Smooth muscle cell (in vitro differentiated cells): Measurements from ENCODE around the gene GPR26. TPM values are rescaled to one million over a fixed set of nuclear protein-coding genes. Genes with fewer than 3 reads are reported as not detected.

Source experiments
- DNase-seq: peaks from one replicate; lab custom pipeline; 2025; ENCODE audit not compliant: unreplicated experiment; lab: John Stamatoyannopoulos, UW
- H2AFZ ChIP-seq: fragments of 200-600 bp; sonication (generic); 2 replicates; pipeline ENCODE4 v1.6.0; 2016; ENCODE audit warnings: antibody characterized with exemption, low read depth, mild to moderate bottlenecking
- H3F3A ChIP-seq: fragments of 200-600 bp; sonication (generic); 2 replicates; pipeline ENCODE4 v1.6.0; 2017; ENCODE audit warnings: antibody characterized with exemption, low read depth
- H3K27ac ChIP-seq: fragments of 200-600 bp; sonication (generic); 2 replicates; pipeline ENCODE4 v1.5.1; 2016; ENCODE audit warnings: low read depth, mild to moderate bottlenecking
- H3K27me3 ChIP-seq: fragments of 200-600 bp; sonication (generic); 2 replicates; pipeline ENCODE4 v1.6.1; 2016; ENCODE audit warnings: low read depth, mild to moderate bottlenecking
- H3K36me3 ChIP-seq: fragments of 200-600 bp; sonication (generic); 2 replicates; pipeline ENCODE4 v1.5.1; 2016; ENCODE audit warnings: low read depth
- H3K4me1 ChIP-seq: fragments of 200-600 bp; sonication (generic); 2 replicates; pipeline ENCODE4 v1.5.1; 2016; ENCODE audit warnings: low read depth
- H3K4me2 ChIP-seq: fragments of 200-600 bp; sonication (generic); 2 replicates; pipeline ENCODE4 v1.6.0; 2016; ENCODE audit warnings: mild to moderate bottlenecking
- H3K4me3 ChIP-seq: fragments of 200-600 bp; sonication (generic); 2 replicates; pipeline ENCODE4 v1.5.1; 2016; ENCODE audit warnings: mild to moderate bottlenecking
- H3K79me2 ChIP-seq: fragments of 200-600 bp; sonication (generic); 2 replicates; pipeline ENCODE4 v1.6.0; 2016; ENCODE audit warnings: low read depth, mild to moderate bottlenecking
- H3K9ac ChIP-seq: fragments of 200-600 bp; sonication (generic); 2 replicates; pipeline ENCODE4 v1.6.0; 2016; ENCODE audit warnings: low read depth
- H3K9me3 ChIP-seq: fragments of 200-600 bp; sonication (generic); replicated peaks from 2 replicates; pipeline ENCODE4 v1.5.1; 2016; ENCODE audit warnings: low read depth
- H4K20me1 ChIP-seq: fragments of 200-600 bp; sonication (generic); 2 replicates; pipeline ENCODE4 v1.6.0; 2016; ENCODE audit warnings: low read depth
- whole genome bisulfite sequencing: methylation state at CpG from one replicate; pipeline ENCODE4 v1.1.7; 2016; ENCODE audit warnings: low lambda C conversion rate; 5-methylcytosine and 5-hydroxymethylcytosine counted together
- polyA plus RNA-seq: library from polyadenylated mRNA; unstranded; fragments of >200 nt; fragmentation: Nextera tagmentation; extraction: Ambion mirVana; gene quantifications from 2 replicates; pipeline ENCODE4 v1.2.1, GENCODE V29; 2016
- total RNA-seq: library from RNA; depleted of rRNA; stranded (reverse); fragments of >200 nt; gene quantifications from 2 replicates; pipeline ENCODE4 v1.2.3, GENCODE V29; 2014
- TF ChIP-seq, protein P1 (sequence below): fragments of 200-600 bp; sonication (generic); IDR thresholded peaks from 2 replicates; pipeline ENCODE4 v1.5.1; 2017; ENCODE audit warnings: borderline replicate concordance, mild to moderate bottlenecking, antibody characterized with exemption; ENCODE audit not compliant: insufficient read depth, poor library complexity, severe bottlenecking

GPR26 gene
- total and polyA plus RNA-seq, 2 experiments from 2014 or later: not detected

DNA sequence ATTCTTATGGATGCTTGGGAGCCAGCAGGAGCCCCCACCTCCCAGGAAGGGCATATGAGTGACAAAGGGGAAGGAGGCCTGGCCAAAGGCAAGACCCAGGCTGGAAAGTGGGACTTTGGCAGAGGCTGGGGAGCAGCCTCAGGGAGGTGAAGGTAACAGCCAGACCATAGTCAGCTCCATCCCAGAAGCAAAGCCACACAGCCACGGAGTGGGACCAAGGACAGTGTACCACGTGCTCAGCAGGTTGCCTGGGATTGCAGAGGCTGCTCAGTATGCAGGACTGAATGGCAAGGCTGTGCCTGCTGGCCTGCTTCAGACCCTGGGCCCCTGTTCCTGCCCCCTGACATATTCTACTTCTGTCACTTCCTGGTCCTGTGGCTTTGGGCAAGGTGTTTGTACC, 17.6 kb upstream of the GPR26 start:
- Histone ChIP-seq H3K27me3 (peaks cover 38% of the 10 kb centered on the region), H3K79me2 (no peaks in the 10 kb centered on the region), H3K36me3 (no peaks in the 10 kb centered on the region), H3K9me3 (no peaks in the 10 kb centered on the region), H4K20me1 (no peaks in the 10 kb centered on the region), H3K4me3 (no peak overlapping the region), H2AFZ (no peak overlapping the region), H3K9ac (no peak overlapping the region), H3K4me2 (no peak overlapping the region), H3K27ac (no peak overlapping the region), H3K4me1 (no peaks in the 10 kb centered on the region), H3F3A (no peaks in the 10 kb centered on the region)
- TF ChIP-seq, protein P1, sequence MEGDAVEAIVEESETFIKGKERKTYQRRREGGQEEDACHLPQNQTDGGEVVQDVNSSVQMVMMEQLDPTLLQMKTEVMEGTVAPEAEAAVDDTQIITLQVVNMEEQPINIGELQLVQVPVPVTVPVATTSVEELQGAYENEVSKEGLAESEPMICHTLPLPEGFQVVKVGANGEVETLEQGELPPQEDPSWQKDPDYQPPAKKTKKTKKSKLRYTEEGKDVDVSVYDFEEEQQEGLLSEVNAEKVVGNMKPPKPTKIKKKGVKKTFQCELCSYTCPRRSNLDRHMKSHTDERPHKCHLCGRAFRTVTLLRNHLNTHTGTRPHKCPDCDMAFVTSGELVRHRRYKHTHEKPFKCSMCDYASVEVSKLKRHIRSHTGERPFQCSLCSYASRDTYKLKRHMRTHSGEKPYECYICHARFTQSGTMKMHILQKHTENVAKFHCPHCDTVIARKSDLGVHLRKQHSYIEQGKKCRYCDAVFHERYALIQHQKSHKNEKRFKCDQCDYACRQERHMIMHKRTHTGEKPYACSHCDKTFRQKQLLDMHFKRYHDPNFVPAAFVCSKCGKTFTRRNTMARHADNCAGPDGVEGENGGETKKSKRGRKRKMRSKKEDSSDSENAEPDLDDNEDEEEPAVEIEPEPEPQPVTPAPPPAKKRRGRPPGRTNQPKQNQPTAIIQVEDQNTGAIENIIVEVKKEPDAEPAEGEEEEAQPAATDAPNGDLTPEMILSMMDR: no peak
- 47% methylated on average over 2 of the region's 2 CpGs for WGBS
- DNase-seq: no peak

DNA sequence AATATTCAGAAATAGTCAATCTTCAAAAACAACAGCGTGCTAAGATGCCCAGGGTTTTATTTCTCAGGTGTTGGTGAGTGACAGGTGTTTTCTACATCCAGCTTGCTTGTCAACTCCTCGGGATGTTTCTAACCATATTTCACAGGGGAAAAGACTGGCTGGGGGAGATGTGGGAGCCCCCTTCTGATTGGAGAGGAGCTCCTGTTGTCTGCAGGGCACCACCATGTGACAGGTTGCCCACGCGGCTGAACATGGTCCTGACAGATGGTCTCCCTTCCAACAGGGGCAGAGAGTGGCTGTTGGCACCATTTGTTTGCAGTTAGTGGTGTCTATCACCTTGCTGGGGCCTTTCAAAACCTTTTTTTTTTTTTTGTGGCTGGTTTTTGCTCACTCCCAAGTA, 16.5 kb upstream of the GPR26 start:
- Histone ChIP-seq H2AFZ (no peak overlapping the region), H3K79me2 (no peaks in the 10 kb centered on the region), H3K4me1 (no peaks in the 10 kb centered on the region), H3K27me3 (peaks cover 42% of the 10 kb centered on the region), H3K9ac (no peak overlapping the region), H4K20me1 (no peaks in the 10 kb centered on the region), H3K36me3 (no peaks in the 10 kb centered on the region), H3K9me3 (no peaks in the 10 kb centered on the region), H3K4me3 (no peak overlapping the region), H3K27ac (no peak overlapping the region), H3F3A (no peaks in the 10 kb centered on the region), H3K4me2 (no peak overlapping the region)
- TF ChIP-seq, protein P1: no peak
- DNase-seq: no peak
- WGBS: 90% methylated on average over 4 of the region's 4 CpGs

DNA sequence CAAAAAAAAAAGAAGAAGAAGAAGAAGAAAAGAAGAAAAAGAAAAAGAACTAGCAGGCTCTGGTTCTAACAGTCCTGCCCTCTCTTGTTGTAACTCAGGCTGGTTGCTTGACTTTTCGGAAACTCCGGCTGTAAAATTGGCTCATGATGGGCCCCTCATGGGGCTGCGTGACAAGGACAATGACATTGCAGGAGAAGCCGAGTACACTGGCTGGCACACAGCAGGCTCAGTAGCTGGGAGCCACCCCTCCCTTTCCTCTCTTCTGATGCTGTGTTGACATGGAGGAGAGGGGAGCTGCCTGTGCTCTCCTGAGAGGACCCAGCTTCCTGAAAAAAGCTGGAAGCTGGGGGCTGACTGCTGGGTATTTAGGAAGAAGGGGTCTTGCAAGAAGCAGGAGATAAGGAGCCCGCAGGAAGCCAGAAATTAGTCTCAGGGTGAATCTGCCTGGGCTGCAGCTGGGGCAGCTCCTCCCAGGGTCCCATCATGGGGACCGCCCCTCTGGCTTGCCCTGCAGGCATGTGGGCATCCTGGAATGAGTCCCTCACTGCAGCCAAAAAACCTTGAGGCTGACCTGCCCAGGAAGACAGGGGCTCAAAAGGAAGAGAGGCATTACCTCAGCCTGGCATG, 14.6 kb upstream of the GPR26 start:
- Histone ChIP-seq H3K4me1 (no peaks in the 10 kb centered on the region), H3K27me3 (peaks cover 32% of the 10 kb centered on the region), H3K9ac (no peak overlapping the region), H3K79me2 (no peaks in the 10 kb centered on the region), H3F3A (no peaks in the 10 kb centered on the region), H2AFZ (no peak overlapping the region), H3K27ac (no peak overlapping the region), H3K4me3 (no peak overlapping the region), H3K9me3 (no peaks in the 10 kb centered on the region), H3K4me2 (no peak overlapping the region), H3K36me3 (no peaks in the 10 kb centered on the region), H4K20me1 (no peaks in the 10 kb centered on the region)
- TF ChIP-seq, protein P1: no peak
- no peak for DNase-seq
- WGBS: 92% methylated on average over 6 of the region's 6 CpGs

DNA sequence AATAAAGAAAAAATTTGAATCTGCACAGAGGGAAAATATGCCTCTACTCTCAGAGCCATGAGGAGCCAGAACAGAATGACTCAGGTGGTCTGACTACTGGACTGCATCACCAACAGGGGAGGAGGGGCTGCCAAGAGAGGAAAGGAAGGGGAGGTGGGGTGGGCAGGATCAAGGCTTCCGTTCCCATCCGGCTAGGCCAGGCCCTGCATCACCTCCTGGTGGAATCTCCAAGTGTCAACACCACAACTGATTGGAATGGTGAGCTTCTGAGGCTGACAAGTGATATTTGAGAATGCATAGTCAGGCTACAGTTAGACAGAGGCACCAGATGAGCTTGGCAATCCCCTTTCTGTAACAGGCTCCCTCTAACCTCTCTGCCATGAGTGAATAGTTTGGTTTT, 10.4 kb upstream of the GPR26 start:
- H4K20me1 ChIP-seq: no peaks in the 10 kb centered on the region
- no peaks in the 10 kb centered on the region for H3K9me3 ChIP-seq

More for the DNA sequence above, 10.4 kb upstream of the GPR26 start:
- H3K4me3 ChIP-seq: no peak overlapping the region
- no peak overlapping the region for H3K27ac ChIP-seq
- H3K4me2 ChIP-seq: no peak overlapping the region
- no peak for DNase-seq
- no peaks in the 10 kb centered on the region for H3K79me2 ChIP-seq
- H3K9ac ChIP-seq: no peak overlapping the region
- H3K36me3 ChIP-seq: no peaks in the 10 kb centered on the region
- H2AFZ ChIP-seq: no peak overlapping the region
- TF ChIP-seq, protein P1: no peak
- WGBS: 17% methylated on average over 2 of the region's 2 CpGs
- peaks cover 19% of the 10 kb centered on the region for H3K27me3 ChIP-seq
- H3F3A ChIP-seq: no peaks in the 10 kb centered on the region
- no peaks in the 10 kb centered on the region for H3K4me1 ChIP-seq
